HG02840 (cell line): ENCODE data around the gene IRAG1.

Experiments used
- ATAC-seq: cut with Tn5 transposase; IDR thresholded peaks from one replicate; pipeline ENCODE4 v1.9.1; 2021; ENCODE audit warnings: mild to moderate bottlenecking, moderate library complexity, moderate number of reproducible peaks; ENCODE audit not compliant: unreplicated experiment, low FRiP score

Gene IRAG1

GRCh38 chr11:10670099-10670498 lies 23.5 kb downstream of the IRAG1 start:
- ATAC-seq: no peak

- ATAC-seq: no peak
Measured at GRCh38 chr11:10669258-10670033, 24.1 kb downstream of the IRAG1 start.

DNA sequence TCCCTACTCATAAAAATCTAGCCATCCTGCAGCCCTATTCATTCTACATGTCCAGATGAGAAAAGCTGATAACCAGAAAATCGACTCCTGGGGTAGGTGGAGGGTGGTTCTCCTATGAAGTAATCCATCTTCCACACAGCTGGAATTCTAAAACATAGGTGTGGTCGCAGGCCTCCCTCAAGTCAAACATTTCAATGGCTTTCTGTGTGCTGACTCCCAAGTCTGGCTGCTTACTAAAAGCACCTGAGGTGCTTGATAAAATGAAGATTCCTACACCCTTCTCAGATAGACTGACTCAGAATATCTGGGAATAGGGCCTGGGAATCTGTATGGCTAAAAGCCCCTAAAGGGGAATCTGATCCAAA lies 26.1 kb downstream of the IRAG1 start:
- ATAC-seq: no peak

DNA sequence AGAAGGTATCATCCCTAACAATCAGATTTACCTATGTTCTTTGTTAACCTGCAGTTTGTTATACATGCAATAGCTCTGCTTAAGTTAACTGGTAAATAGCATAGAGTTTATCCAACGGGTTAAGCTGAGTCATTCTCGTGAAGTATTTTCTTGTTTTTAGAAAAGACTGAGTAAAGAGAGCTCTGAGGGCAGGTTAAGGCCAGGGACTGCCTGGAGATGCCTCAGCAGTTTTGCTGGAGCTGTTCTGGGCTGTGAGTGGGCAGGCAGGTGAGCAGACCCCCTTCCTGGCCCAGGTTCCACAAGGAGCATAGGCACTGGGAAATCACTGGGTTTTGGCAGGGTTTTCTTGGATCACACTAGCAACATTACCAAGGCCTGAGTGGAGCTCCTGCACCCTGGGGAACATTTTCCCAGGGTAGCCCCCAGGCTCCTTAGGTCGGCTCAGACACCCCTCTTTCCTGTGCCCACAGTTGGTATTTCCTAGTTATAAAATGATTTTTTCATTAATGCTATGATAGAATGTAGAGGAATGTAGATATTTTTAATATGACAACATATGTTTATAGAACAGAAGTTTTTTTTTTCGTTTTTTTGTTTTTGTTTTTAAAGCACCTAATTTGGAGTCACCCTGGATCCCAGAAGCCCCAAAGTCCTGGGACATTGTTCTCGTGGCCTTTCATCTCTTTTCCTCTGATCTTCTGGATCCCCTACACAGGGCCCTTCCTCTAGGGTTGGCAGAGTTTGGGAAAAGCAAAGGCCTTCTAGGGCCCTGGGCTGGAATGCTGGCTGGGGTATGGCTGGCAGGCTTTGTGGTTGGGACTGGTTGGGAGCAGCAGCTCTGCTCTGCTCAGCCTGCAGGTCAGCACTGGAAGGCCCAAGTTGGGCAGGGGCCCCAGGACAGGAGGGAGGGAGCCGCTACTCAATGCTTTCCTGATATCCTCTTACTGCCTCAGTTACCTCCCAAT lies 26.7 kb downstream of the IRAG1 start:
- ATAC-seq: no peak

DNA sequence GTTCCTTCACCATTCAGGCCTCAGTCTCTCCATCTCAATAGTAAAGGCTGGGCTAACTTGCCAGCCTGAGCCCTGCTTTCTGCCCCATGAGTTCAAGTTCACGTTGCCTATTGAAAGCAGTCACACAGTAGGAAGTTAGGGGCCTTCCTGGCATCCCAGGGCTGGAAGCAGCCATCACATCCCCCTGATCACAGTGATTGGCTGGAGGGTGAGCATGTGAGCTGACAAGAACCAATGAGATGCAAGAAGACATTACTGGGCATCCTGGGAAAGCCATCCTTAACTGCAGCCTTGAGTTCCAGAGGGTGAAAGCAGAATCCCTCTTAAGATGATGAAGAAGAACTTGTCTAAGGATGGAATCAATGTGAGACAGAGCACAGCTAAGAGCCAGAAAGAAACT lies 29.1 kb downstream of the IRAG1 start:
- ATAC-seq: no peak

- no peak for ATAC-seq
Measured at GRCh38 chr11:10663990-10664389, 29.6 kb downstream of the IRAG1 start.

DNA sequence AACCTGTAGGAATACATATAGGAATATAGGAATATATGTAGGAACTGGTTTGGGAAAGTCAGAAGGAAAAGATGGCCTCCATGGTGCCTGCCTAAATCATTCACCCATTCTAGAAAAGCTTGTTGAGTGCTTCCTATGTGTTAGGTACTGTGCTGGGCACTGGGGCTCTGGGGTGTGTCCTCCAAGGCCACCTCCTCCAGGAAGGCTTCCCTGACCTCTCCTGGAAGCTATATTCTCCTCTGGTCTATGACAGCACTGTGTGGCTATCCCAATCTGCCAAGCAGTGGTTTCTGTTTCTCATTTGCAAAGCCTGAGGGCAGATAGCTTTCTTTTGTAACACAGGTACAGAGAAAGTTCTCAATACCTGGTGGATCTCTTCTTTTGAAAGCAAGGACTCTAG lies 30.2 kb downstream of the IRAG1 start:
- no peak for ATAC-seq

DNA sequence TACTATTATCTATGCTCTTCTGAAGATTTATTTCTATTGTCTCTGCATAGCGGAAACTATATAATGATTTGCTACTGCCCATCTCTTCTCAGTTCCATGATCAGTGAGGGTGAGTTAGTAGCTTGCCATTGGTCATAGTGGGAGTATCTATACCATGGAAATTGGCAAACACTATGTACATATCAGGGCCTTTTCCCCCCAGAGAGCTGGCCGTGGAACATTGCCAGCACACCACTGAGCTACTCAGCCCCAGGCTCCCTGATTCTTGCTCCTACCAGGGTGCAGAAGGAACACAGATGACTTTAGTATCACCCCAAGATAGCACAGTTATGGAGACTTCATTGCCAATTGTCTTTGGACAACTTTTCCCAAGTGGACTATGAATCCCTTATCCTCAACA lies 33.2 kb downstream of the IRAG1 start:
- no peak for ATAC-seq

GRCh38 chr11:10659339-10660216 lies 34.0 kb downstream of the IRAG1 start:
- ATAC-seq: no peak

DNA sequence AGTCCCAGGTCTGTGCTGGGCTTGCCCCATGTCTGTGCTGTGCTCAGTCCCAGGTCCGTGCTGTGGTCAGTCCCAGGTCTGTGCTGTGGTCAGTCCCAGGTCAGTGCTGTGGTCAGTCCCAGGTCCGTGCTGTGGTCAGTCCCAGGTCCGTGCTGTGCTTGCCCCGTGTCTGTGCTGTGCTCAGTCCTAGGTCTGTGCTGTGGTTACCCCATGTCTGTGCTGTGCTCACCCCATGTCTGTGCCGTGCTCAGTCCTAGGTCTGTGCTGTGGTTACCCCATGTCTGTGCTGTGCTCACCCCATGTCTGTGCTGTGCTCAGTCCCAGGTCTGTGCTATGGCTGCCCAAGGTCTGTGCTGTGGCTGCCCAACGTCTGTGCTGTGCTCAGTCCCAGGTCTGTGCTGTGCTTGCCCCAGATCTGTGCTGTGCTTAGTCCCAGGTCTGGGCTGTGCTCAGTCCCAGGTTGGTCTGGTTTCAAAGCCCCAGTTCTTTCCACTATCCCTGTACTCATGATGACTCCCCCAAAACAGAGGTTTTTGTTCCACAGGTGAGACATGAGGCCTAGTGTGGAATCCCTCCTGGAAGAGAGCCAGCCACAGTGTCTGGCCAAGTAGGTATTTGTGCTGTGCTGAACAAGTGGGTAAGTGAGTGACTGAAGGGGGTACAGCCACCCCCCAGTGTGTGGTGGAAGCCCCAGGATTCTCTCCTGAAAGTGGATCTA lies 34.8 kb downstream of the IRAG1 start:
- ATAC-seq: no peak

GRCh38 chr11:10657308-10658271 lies 36.0 kb downstream of the IRAG1 start:
- ATAC-seq: no peak

GRCh38 chr11:10655943-10656576 lies 37.5 kb downstream of the IRAG1 start:
- no peak for ATAC-seq

- ATAC-seq: no peak
Measured at GRCh38 chr11:10655227-10655626, 38.3 kb downstream of the IRAG1 start.

DNA sequence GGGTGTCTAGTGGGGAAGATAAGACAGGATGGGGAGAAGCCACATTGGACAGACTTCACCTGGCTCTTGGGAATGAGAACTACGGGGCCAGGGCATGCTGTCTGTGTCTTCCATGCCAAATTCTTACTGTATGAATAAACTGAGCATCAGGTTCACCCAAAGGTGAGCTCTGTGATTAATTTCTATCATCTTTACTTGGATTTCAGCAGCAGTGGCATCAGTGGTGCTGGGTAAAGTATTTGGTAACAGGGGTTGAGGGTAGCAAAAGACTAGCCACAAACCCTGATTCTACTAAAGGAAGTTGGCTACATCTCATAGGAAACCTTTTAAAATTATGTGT lies 38.8 kb downstream of the IRAG1 start:
- ATAC-seq: no peak

GRCh38 chr11:10653946-10654810 lies 39.4 kb downstream of the IRAG1 start:
- ATAC-seq: no peak

GRCh38 chr11:10653261-10653660 lies 40.3 kb downstream of the IRAG1 start:
- ATAC-seq: no peak

GRCh38 chr11:10651656-10652361 lies 41.7 kb downstream of the IRAG1 start:
- no peak for ATAC-seq
